Medulla oblongata (tissue), 1 donor: ENCODE measurements around the gene DCLK1.

Experiments used
- DNase-seq: peaks from one replicate; pipeline ENCODE4 v3.0.0-alpha.2; 2015; ENCODE audit errors: extremely low spot score

The DCLK1 gene

GRCh38 chr13:36038785-36039555, 92.2 kb downstream of the DCLK1 start:
- no peak for DNase-seq

- DNase-seq, result no peak
Observed at GRCh38 chr13:36033035-36033434, 98.1 kb downstream of the DCLK1 start.

- no peak for DNase-seq
Observed at GRCh38 chr13:36031490-36031889, 99.7 kb downstream of the DCLK1 start.

DNA sequence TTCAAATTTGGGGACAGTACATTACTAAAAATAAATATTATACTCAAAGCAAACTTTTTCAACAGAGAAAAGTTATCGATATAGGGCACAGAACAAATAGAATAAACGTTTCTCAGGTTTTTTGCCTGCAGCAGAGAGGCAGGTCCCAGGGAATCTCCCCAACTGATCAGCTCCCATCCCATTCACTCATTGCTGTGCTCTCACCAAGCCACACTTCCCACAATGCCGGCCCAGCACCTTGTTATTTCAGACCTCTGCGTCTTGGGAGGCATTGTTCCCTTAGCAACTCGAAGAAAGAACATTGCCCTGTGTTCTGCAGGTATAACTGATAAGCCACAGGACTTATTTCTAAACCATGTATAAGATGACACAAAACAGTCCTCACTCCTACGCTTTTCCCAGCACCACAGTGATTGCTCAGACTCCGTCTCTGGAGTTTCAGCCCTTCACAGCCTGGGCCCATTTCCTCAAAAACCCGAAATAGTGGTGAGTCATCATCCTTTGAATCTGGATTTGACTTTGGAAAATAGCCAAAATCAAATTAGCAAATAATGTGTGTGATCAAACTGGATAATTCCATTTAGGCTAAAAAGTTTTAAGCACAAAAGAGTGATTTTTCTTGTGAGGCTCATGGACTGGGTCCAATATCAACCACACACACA, 100.4 kb downstream of the DCLK1 start:
- DNase-seq, result peak; percentile 16

- DNase-seq, result no peak
Observed at GRCh38 chr13:36029166-36029565, 102.0 kb downstream of the DCLK1 start.

- no peak for DNase-seq
Observed at GRCh38 chr13:36028359-36029025, 102.7 kb downstream of the DCLK1 start.

GRCh38 chr13:36026531-36026930, 104.7 kb downstream of the DCLK1 start:
- DNase-seq, result no peak

GRCh38 chr13:36014763-36015162, 116.4 kb downstream of the DCLK1 start:
- DNase-seq, result no peak

DNA sequence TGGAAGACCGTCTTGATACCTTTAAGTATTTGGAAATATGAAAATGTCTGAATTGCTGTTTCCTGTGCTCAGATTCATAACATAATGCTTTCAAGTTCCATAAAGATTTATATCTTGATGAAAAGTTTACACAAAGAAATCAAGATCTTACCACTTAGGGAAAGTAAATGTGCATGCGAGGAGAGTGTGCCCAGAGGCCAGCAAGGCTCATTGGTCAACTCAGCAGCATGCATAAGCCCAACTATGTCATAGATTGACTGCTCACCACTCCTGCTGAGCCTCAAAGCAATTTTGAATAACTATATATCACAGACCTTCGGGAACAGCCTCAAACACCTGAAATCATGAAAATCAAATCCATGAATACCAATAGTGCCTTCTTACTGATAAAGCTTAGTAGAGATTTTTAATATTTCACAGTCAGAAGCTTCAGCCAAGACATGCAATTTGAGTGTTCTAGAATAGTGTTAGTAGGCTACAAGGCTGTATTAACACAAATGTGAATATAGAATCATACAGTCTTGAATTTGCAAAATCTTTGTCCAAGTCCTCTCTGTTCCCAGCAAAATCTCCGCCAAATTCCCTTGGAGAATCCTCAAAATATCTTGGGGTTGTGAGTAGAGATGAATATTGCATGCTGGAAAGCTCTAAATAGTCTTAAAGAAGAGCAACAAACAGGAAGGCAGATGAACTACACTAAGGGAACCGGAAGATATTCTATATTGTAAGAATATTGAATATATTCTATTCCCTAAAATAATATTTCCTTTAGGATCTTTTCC, 124.1 kb downstream of the DCLK1 start:
- no peak for DNase-seq

DNA sequence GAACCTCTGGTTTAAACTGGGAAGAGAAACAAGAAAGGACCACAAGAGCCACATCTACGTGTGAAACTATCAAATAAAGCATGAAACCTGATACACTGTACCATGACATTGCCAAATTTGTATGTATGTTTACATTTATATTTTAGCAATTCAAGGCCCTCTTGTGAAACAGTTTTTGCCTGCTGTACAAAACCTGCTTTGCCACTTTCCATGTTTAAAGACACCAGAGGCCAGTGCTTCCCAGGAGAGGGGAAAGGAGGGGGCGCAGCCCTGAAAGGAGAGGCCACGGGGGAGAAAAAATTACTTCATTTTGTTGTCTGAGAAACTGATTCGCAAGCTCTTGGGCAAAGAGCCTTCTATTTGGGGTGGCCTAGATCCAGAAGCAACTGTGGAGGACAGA, 124.8 kb downstream of the DCLK1 start:
- no peak for DNase-seq

DNA sequence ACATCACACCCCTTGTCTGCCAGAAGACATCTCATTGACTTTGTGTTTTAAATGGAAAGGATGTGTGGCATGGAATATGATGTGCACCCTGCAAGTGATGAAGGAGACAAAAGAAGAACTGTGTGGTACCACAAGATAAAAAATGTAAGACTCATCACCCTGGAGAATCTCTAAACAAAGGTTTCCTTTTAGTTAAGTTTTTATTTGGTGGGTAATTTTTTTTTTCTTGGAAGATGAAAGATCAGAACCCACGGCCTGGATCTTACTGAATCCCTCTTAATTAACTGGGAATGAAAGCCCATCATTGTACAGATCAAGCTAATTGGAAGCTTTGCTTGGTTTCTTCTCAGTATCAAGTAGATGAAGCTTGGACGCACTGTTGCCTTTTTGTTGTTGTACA, 129.6 kb downstream of the DCLK1 start:
- DNase-seq, result no peak

DNA sequence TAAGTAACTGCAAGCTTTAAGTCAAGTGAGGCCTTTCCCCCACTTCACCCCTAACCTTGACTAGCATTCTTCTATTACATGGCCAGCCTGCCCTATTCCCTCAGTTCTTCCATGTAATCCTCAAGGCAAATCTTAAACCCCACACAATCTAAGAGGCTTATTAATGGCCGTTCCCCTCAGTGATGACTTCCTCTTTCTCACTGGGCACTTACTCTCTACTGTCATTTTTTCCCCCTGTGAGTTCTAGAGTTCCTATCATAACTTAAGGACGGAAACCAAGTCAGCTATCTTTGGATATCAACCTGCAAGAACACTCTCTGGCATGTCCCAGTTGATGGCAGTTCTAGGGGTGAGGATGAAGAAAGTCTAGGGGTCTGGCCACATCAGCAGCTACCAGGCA, 131.2 kb downstream of the DCLK1 start:
- no peak for DNase-seq

GRCh38 chr13:35996360-35996759, 134.8 kb downstream of the DCLK1 start:
- DNase-seq, result no peak

GRCh38 chr13:35995136-35995535, 136.0 kb downstream of the DCLK1 start:
- no peak for DNase-seq

DNA sequence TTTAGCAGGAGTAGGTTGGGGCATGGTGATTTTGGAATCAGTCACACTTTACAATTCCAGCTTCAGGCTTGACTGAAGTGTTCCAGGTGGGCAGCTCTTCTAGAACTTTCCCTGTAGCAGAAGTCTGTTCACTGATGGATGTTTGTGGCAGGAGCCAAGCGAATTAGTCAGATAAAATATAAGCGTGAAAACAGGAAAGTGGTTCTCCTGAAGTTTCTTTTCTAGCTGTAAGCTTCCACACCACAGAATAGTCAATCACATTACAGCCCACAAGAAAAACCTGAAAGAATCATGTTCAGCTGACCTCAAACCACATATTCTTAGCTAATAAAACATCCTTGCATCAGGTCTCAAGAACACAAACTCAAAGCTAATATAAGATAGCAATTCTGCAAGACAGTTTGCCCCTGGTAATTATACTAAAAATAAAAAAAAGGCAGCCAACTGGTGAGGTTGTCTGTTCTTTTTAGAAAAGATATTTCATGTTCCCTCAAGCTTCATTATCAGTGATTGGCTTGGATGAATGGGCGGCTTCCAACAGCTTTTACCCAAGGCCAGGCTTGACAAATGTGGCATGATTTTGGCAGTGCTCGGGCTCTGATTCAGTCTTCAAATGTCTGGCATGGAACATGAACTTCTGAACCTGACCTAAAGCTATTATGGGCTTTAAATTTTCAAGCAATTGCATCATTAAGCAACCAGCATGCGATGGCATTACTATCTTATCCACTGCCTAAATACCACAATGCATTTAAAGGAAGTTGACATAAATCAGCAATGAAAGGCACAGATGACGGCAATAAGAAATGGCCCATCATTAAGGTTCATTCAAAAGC, 136.8 kb downstream of the DCLK1 start:
- DNase-seq, result no peak

DNA sequence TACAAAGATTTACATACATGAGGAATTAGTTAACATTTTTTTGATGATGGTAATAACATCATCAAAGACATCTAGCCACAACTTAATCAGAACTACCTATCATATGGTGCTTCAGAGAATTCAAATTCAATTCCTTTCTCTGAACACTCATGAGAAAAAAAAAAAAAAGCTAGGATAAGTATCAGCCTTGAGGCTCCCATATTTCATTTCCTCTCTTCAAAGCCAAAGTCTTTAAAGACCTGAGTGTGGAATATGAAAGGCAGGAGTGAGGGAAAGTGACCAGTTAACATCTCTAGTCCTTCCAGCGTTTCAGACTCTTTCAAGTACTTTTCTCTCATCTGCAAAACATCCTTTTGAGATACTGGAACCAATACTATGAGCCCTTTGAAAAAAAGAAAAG, 137.5 kb downstream of the DCLK1 start:
- no peak for DNase-seq

DNA sequence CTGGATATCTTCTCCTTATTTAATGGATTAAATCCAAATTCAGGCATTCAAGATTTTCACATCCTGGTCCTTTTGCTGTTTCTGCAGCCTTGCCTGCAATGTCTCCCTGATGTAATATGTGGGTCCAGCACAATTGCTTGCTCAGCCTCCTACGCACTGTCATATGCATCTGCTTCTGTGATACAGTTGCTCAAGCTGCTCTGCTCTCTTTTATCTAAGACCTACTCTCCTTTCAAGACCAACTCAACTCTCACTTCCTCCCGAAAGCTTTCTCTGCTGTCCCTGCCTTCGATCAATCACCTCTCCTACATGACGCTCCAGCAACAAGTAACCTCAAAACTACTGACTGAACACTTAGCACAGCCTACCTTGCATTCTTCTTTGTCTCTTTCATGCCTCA, 138.2 kb downstream of the DCLK1 start:
- no peak for DNase-seq

GRCh38 chr13:35990196-35990595, 141.0 kb downstream of the DCLK1 start:
- DNase-seq, result no peak

GRCh38 chr13:35988648-35989081, 142.5 kb downstream of the DCLK1 start:
- no peak for DNase-seq

DNA sequence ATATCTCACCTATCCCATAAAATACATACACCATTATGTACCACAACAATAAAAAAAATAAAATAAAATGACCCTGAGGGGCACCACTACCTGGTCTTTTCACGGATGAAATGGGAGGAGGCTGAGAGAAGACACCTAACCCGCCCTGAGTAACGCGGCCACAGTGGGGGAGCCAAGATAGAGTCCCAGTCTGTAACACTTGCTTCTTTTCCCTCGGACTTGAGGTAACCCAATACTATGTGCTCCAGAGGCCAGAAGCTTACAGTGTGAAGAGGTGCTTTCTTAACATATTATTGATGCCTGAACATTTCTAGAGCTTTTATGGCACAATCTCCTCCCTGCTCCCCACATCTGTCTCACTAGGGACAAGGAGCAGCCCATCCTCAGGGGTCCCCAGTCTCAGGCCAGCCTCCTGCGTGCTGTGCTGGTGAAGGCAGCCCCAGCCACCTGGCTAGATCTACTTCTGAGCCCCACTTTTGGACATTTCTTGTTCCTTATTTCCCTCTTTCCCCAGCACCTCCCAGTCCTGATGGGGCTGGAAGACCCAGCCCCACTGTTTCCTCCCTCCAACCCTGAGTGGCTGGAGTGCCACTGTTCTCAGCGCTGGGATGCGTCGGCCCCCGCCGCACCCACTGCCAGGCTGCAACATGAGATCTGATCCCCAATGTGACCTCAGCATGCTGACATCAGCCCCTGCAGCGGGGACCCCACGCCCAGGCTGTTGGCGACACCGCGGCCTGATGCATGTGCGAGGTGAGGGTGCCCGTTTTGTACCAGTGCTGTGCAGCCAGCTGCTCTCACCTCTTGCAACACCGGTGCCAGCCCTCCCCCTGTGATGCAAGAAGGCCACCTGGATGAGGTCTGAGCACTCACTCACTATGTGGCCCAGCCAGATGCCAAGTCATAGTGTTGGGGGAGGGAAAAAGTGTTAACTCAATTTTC, 143.3 kb downstream of the DCLK1 start:
- no peak for DNase-seq
